CD14-positive monocyte (primary cell): ENCODE results near the gene CDH12. TPM values are rescaled to one million over a fixed set of nuclear protein-coding genes. Genes with fewer than 3 reads are reported as not detected.
"Not testable (repeated sequence)": the region's sequence is repeated elsewhere in the genome, so short reads cannot be mapped to it uniquely, and the experiment has no call there.

Experiments used
- DNase-seq, 3 donors: peaks; one replicate each; pipeline ENCODE4 v3.0.0-alpha.2; 2011 to 2022
- H2AFZ ChIP-seq: 2 replicates; pipeline ENCODE4 v1.6.0; 2012; ENCODE audit warnings: mild to moderate bottlenecking, low read depth, low read length, inconsistent platforms; ENCODE audit not compliant: insufficient read depth, poor library complexity, severe bottlenecking
- H3K27ac ChIP-seq, 2 donors: 1 replicate in 1 of 2; 2 replicates in 1 of 2; pipeline ENCODE4 v1.5.1; 2012 to 2013; ENCODE audit warnings: low read length in 2 of 2, control low read depth in 1 of 2, inconsistent platforms in 1 of 2, low read depth in 1 of 2, mild to moderate bottlenecking in 1 of 2
- H3K27me3 ChIP-seq, 2 donors: one replicate each; pipeline versions ENCODE4 v1.6.0 to v1.6.1; 2011 to 2013; ENCODE audit warnings: low read length in 2 of 2; ENCODE audit not compliant: control insufficient read depth in 2 of 2, insufficient read depth in 2 of 2
- H3K36me3 ChIP-seq, 2 donors: replicated peaks in 1 of 2; 1 replicate in 1 of 2; 2 replicates in 1 of 2; pipeline versions ENCODE4 v1.5.1 to v1.6.1; 2012 to 2013; ENCODE audit warnings: low read length in 2 of 2, control low read depth in 1 of 2, inconsistent platforms in 1 of 2, mild to moderate bottlenecking in 1 of 2; ENCODE audit not compliant: insufficient read depth in 2 of 2, control insufficient read depth in 1 of 2
- H3K4me1 ChIP-seq, 2 donors: 1 replicate in 1 of 2; 2 replicates in 1 of 2; pipeline versions ENCODE4 v1.5.1 to v1.6.1; 2012 to 2013; ENCODE audit warnings: low read length in 2 of 2, control low read depth in 1 of 2, inconsistent platforms in 1 of 2, mild to moderate bottlenecking in 1 of 2, moderate library complexity in 1 of 2; ENCODE audit not compliant: insufficient read depth in 2 of 2, control insufficient read depth in 1 of 2
- H3K4me2 ChIP-seq: replicated peaks from 2 replicates; pipeline ENCODE3; 2012; ENCODE audit warnings: low read length, moderate library complexity, mild to moderate bottlenecking; ENCODE audit not compliant: poor library complexity, severe bottlenecking; ENCODE audit errors: extremely low read depth
- H3K4me3 ChIP-seq, 3 experiments: fragments of 200-600 bp in 1 of 3; sonication (generic) in 1 of 3; replicated peaks in 1 of 3; 1 replicate in 2 of 3; 2 replicates in 1 of 3; pipeline ENCODE4 v1.5.1; 2011 to 2013; ENCODE audit warnings: low read length in 3 of 3, mild to moderate bottlenecking in 3 of 3, control low read depth in 2 of 3, low read depth in 2 of 3, inconsistent platforms in 1 of 3, moderate library complexity in 1 of 3
- H3K79me2 ChIP-seq: 2 replicates; pipeline ENCODE4 v1.6.0; 2012; ENCODE audit warnings: mild to moderate bottlenecking, control low read depth, inconsistent platforms, low read length, moderate library complexity; ENCODE audit not compliant: insufficient read depth
- H3K9ac ChIP-seq: 2 replicates; pipeline ENCODE4 v1.6.0; 2017; ENCODE audit warnings: low read length, mild to moderate bottlenecking; ENCODE audit not compliant: insufficient read depth, poor library complexity, severe bottlenecking
- H3K9me3 ChIP-seq, 2 donors: replicated peaks in 1 of 2; 1 replicate in 1 of 2; 2 replicates in 1 of 2; pipeline versions ENCODE4 v1.5.1 to v1.6.1; 2012 to 2013; ENCODE audit warnings: low read length in 2 of 2, control low read depth in 1 of 2; ENCODE audit not compliant: control insufficient read depth in 1 of 2, insufficient read depth in 1 of 2
- H4K20me1 ChIP-seq: 2 replicates; pipeline ENCODE4 v1.6.0; 2012; ENCODE audit warnings: mild to moderate bottlenecking, low read length, control low read depth, moderate library complexity; ENCODE audit not compliant: insufficient read depth
- H3K27ac Mint-ChIP-seq, 7 donors: one replicate each; pipeline ENCODE4 v1.8.0; 2020; ENCODE audit warnings: mild to moderate bottlenecking in 7 of 7, mixed read lengths in 7 of 7, moderate library complexity in 6 of 7, inconsistent platforms in 2 of 7
- H3K27me3 Mint-ChIP-seq, 3 donors: one replicate each; pipeline ENCODE4 v1.8.0; 2021 to 2022; ENCODE audit warnings: low read depth in 3 of 3, mild to moderate bottlenecking in 3 of 3, mixed read lengths in 3 of 3, moderate library complexity in 3 of 3, inconsistent platforms in 1 of 3
- H3K36me3 Mint-ChIP-seq, 2 donors: one replicate each; pipeline ENCODE4 v1.8.0; 2020; ENCODE audit warnings: mixed read lengths in 2 of 2, inconsistent platforms in 1 of 2, mild to moderate bottlenecking in 1 of 2
- H3K4me1 Mint-ChIP-seq: one replicate; pipeline ENCODE4 v1.8.0; 2020; ENCODE audit warnings: mild to moderate bottlenecking, mixed read lengths
- H3K4me3 Mint-ChIP-seq, 2 donors: one replicate each; pipeline ENCODE4 v1.8.0; 2020; ENCODE audit warnings: mild to moderate bottlenecking in 2 of 2, mixed read lengths in 2 of 2, moderate library complexity in 1 of 2
- H3K9me3 Mint-ChIP-seq, 7 donors: one replicate each; pipeline ENCODE4 v1.8.0; 2020 to 2022; ENCODE audit warnings: mixed read lengths in 7 of 7, mild to moderate bottlenecking in 6 of 7, moderate library complexity in 6 of 7, inconsistent platforms in 2 of 7
- WGBS: methylation state at CpG from one replicate; pipeline ENCODE4 v1.1.5; 2013; ENCODE audit warnings: missing lambda C conversion rate; ENCODE audit not compliant: insufficient coverage; 5-methylcytosine and 5-hydroxymethylcytosine counted together
- intact Hi-C, 2 donors: fragments of 100-400 bp; cut with micrococcal nuclease; formaldehyde crosslinking; loops; one replicate each; pipeline versions ENCODE4 v1.15.0 to v1.15.1; 2023
- polyA plus RNA-seq, 3 donors: library from polyadenylated mRNA; depleted of rRNA in 1 of 3; unstranded in 2 of 3; stranded (reverse) in 1 of 3; fragments of 300-500 nt in 2 of 3; fragments of >200 nt in 1 of 3; fragmentation: Illumina TruSeq in 2 of 3; gene quantifications; 1 replicate in 2 of 3; 2 replicates in 1 of 3; pipeline ENCODE4 v1.2.3, GENCODE V29; 2012 to 2021
- TF ChIP-seq, protein P1 (sequence below): fragments of 200-600 bp; IDR thresholded peaks from one replicate; pipeline ENCODE4 v1.8.0; 2022; ENCODE audit warnings: antibody characterized with exemption, mild to moderate bottlenecking

The CDH12 gene
- polyA plus RNA-seq, 3 donors, result not detected

DNA sequence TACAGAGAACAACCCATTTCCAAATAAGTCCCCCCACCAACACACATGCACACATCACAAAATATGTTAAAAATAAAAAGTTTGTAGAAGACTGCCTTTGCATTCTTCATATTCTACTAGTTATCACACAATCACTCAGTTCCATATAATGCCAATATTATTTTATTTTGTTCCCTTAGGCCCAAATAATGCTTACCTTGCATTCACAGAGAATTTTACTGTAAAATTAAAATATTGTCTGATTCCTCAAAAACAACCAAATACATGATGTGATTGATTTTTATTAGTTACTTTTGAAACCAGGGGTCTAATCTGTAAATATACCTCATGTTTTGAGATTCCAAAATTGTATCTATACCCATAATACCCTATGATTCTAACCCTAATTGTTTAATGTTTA, 536.9 kb downstream of the CDH12 start:
- H4K20me1 ChIP-seq, result no peaks in the 10 kb centered on the region
- no peak for DNase-seq
- no peak overlapping the region for H3K4me2 ChIP-seq
- Mint-ChIP-seq H3K27ac (no peak overlapping the region), H3K4me1 (no peaks in the 10 kb centered on the region), H3K27me3 (no peaks in the 10 kb centered on the region), H3K4me3 (no peak overlapping the region), H3K9me3 (peaks cover 0 to 6% (median 1%) of the 10 kb centered on the region in 7 donors), H3K36me3 (no peaks in the 10 kb centered on the region)
- H3K9ac ChIP-seq, result no peak overlapping the region
- no peak overlapping the region for H3K27ac ChIP-seq
- H3K79me2 ChIP-seq, result no peaks in the 10 kb centered on the region
- no peaks in the 10 kb centered on the region for H3K4me1 ChIP-seq
- H2AFZ ChIP-seq, result no peak overlapping the region
- TF ChIP-seq, protein P1, sequence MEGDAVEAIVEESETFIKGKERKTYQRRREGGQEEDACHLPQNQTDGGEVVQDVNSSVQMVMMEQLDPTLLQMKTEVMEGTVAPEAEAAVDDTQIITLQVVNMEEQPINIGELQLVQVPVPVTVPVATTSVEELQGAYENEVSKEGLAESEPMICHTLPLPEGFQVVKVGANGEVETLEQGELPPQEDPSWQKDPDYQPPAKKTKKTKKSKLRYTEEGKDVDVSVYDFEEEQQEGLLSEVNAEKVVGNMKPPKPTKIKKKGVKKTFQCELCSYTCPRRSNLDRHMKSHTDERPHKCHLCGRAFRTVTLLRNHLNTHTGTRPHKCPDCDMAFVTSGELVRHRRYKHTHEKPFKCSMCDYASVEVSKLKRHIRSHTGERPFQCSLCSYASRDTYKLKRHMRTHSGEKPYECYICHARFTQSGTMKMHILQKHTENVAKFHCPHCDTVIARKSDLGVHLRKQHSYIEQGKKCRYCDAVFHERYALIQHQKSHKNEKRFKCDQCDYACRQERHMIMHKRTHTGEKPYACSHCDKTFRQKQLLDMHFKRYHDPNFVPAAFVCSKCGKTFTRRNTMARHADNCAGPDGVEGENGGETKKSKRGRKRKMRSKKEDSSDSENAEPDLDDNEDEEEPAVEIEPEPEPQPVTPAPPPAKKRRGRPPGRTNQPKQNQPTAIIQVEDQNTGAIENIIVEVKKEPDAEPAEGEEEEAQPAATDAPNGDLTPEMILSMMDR, result no peak
- no peak overlapping the region for H3K4me3 ChIP-seq
- no peaks in the 10 kb centered on the region for H3K36me3 ChIP-seq
- no peaks in the 10 kb centered on the region for H3K27me3 ChIP-seq
- no peaks in the 10 kb centered on the region for H3K9me3 ChIP-seq
- intact Hi-C loops, result no loop called here

- H3K79me2 ChIP-seq, H3K36me3 Mint-ChIP-seq, H3K36me3 ChIP-seq, H3K4me1 ChIP-seq, H3K27ac ChIP-seq, H4K20me1 ChIP-seq, H3K27ac Mint-ChIP-seq, H2AFZ ChIP-seq, H3K9me3 Mint-ChIP-seq, H3K27me3 ChIP-seq, H3K4me2 ChIP-seq, intact Hi-C loops, H3K4me1 Mint-ChIP-seq, H3K9ac ChIP-seq, DNase-seq, H3K4me3 ChIP-seq, H3K4me3 Mint-ChIP-seq, H3K9me3 ChIP-seq, H3K27me3 Mint-ChIP-seq: not testable (repeated sequence)
- WGBS, result no CpG with 5 or more reads among the region's 15 CpGs
Observed at GRCh38 chr5:22315052-22315451, 538.1 kb downstream of the CDH12 start.
